ENCODE data around the gene VAMP4.
A peak's percentile ranks its signal among the peaks of the same experiment; 100 is the strongest.

The VAMP4 gene

GRCh38 chr1:171783816-171784530 is 42.1 kb upstream of the VAMP4 start:
- TF ChIP-seq CTCF (conservative IDR thresholded peaks at IDR 0.05): no peak
- H3K27ac ChIP-seq: no peak overlapping the region

GRCh38 chr1:171781176-171781875 is 39.5 kb upstream of the VAMP4 start, which contains the start of gene METTL13:
METTL13 (plus strand) TSS chr1:171781660; CDS start chr1:171781968, 308 bp downstream.
- no peak for TF ChIP-seq CTCF (conservative IDR thresholded peaks at IDR 0.05)
- H3K27ac ChIP-seq: peak within 1 kb of the TSS; percentile 89

- peak overlapping the region; percentile 89 for H3K27ac ChIP-seq
- no peak for TF ChIP-seq CTCF (conservative IDR thresholded peaks at IDR 0.05)
Measured at GRCh38 chr1:171780583-171781175, 38.8 kb upstream of the VAMP4 start.

- no peak for TF ChIP-seq CTCF (conservative IDR thresholded peaks at IDR 0.05)
- H3K27ac ChIP-seq: no peak overlapping the region
Measured at GRCh38 chr1:171772312-171772711, 30.4 kb upstream of the VAMP4 start.

GRCh38 chr1:171769754-171770153 is 27.9 kb upstream of the VAMP4 start:
- TF ChIP-seq CTCF (conservative IDR thresholded peaks at IDR 0.05): no peak
- H3K27ac ChIP-seq: no peak overlapping the region

GRCh38 chr1:171769171-171769570 is 27.3 kb upstream of the VAMP4 start:
- H3K27ac ChIP-seq: no peak overlapping the region
- TF ChIP-seq CTCF (conservative IDR thresholded peaks at IDR 0.05): no peak

- H3K27ac ChIP-seq: no peak overlapping the region
- no peak for TF ChIP-seq CTCF (conservative IDR thresholded peaks at IDR 0.05)
Measured at GRCh38 chr1:171763764-171764163, 21.9 kb upstream of the VAMP4 start.
